ENCODE data around the gene KMT5B. TPM values are rescaled to one million over a fixed set of nuclear protein-coding genes. Genes with fewer than 3 reads are reported as not detected.
A peak's percentile ranks its signal among the peaks of the same experiment; 100 is the strongest.

Gene KMT5B
- total and polyA plus RNA-seq, 9 donors = 25.5 to 59.1 (median 50.4) TPM

DNA sequence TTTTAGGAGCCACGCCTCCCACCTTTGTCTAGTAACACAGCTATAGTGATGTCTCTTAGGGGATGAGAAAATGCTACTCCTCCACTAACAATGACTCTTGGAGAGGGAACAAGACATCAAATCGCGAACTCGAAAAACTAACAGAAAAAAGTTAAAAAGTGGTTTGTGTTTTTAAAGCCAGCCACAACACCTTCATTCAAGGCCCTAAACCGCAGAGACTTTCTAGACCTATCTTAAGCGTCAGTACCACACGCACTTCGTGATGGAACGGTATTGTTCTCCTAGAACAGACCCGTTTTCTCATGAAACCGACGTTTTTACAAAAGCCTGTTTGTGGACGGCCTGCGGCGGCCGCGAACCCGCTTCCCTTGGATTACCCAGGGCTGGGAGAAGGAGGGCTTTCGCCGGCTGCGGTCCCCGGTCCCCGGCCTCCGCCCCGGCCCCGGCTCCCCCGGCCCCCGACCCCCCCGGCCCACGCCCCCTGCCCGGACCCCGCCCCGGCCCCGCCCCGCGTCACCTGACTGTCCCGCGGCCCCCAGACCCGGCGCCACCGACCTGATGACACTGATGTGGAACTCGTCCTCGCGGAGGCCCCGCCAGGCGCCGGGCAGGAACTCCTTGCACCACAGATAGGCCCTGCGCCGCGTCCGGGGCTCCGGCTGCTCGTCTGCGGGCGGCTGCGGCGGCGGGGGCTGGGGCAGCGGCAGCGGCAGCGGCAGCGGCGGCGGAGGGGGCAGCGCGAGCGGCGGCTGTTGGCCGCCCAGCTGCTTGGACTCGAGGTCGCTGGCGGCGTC, 92.6 kb downstream of the KMT5B start:
- Histone ChIP-seq H3K9me3 (no peaks in the 10 kb centered on the region), H3K27me3 (no peaks in the 10 kb centered on the region), H3K4me3 (peak overlapping the region; percentile 66), H3K27ac (peak overlapping the region; percentile 75 to 100), H3K36me3 (no peaks in the 10 kb centered on the region), H3K4me1 (ENCODE audit: insufficient read depth) (peaks cover 11% of the 10 kb centered on the region)
- no peak for TF ChIP-seq CTCF (IDR thresholded peaks at IDR 0.05)
- TF ChIP-seq EP300 (IDR thresholded peaks at IDR 0.05) = no peak
- no peak for TF ChIP-seq POLR2A (IDR thresholded peaks at IDR 0.05)
- WGBS, 3 donors = 1 to 3% (median 2%) methylated on average over 23 to 73 of the region's 73 CpGs
- intact Hi-C loops (cut with DNase I) = loop anchor here in 1 of 4 donors (5.0 kb wide), 1 partner anchor 83 kb away; the partner anchor contains the start of gene TCIRG1
- peak; percentile 48 to 70 (median 65) for DNase-seq

DNA sequence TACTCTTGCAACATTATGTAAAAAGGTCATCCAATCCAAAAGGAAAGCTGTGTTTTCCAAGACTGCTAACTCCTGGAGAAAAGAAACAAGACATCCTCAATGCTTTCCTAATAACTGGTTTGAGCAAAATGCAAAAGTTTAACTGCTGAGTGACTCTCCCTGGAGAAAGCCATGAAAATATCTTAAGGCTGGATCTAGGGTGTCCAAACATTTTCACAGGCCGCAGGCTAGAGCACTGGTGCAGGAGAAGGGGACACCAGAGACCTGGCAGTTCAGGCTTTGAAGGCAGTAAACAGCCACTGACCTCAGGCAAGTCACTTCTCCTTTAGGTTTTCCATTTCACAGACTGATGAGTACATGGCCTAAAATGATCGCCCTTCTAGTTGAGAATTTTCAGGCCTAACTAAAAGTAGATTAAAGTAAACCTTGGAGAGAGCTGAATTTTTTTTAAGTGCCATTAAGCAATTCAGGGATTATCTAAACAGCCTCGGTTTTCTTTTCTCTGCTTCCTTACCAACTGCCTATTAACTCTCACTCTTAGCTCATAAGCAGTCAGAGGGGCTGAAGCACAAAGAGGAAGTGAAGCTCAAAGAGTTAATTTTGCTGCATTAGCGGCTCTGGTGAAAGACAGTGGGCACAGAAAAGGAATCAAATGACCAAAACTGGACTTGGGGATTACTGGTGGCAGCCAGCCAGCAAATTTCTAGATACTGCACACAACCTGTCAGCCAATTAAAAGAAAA, 94.2 kb downstream of the KMT5B start:
- Histone ChIP-seq H3K4me1 (ENCODE audit: insufficient read depth) (peaks cover 11% of the 10 kb centered on the region), H3K9me3 (no peaks in the 10 kb centered on the region), H3K27ac (peak overlapping the region in 1 of 2 donors; percentile 44), H3K27me3 (no peaks in the 10 kb centered on the region), H3K4me3 (no peak overlapping the region), H3K36me3 (no peaks in the 10 kb centered on the region)
- 32 to 42% (median 40%) methylated on average over 4 of the region's 4 CpGs for WGBS, 3 donors
- TF ChIP-seq CTCF (IDR thresholded peaks at IDR 0.05) (no peak), EP300 (IDR thresholded peaks at IDR 0.05) (no peak), POLR2A (IDR thresholded peaks at IDR 0.05) (no peak)
- intact Hi-C loops (cut with DNase I) = loop anchor here in 3 of 4 donors (5.0 to 10.0 kb wide), 3 partner anchors 74 to 86 kb away; partner anchors contain the start of gene TCIRG1 (in 1 of the 3)
- no peak for DNase-seq

- peaks cover 11% of the 10 kb centered on the region for H3K4me1 ChIP-seq (ENCODE audit: insufficient read depth)
- 66 to 78% (median 72%) methylated on average over 11 of the region's 11 CpGs for WGBS, 3 donors
- no peak for TF ChIP-seq CTCF (IDR thresholded peaks at IDR 0.05)
- TF ChIP-seq POLR2A (IDR thresholded peaks at IDR 0.05) = no peak
- no peak for TF ChIP-seq EP300 (IDR thresholded peaks at IDR 0.05)
- intact Hi-C loops (cut with DNase I) = loop anchor here in 3 of 4 donors (5.0 to 10.0 kb wide), 3 partner anchors 73 to 87 kb away; partner anchors contain the start of gene TCIRG1 (in 1 of the 3)
- H3K27me3 ChIP-seq = no peaks in the 10 kb centered on the region
- DNase-seq = no peak
- no peak overlapping the region for H3K4me3 ChIP-seq
- H3K36me3 ChIP-seq = no peaks in the 10 kb centered on the region
- H3K9me3 ChIP-seq = no peaks in the 10 kb centered on the region
- peak overlapping the region in 1 of 2 donors; percentile 44 for H3K27ac ChIP-seq
Observed at GRCh38 chr11:68117853-68118470, 95.1 kb downstream of the KMT5B start.

GRCh38 chr11:68116974-68117373, 96.1 kb downstream of the KMT5B start:
- H3K27ac ChIP-seq = no peak overlapping the region
- 24 to 43% (median 29%) methylated on average over 3 of the region's 3 CpGs for WGBS, 3 donors

More at GRCh38 chr11:68116974-68117373, 96.1 kb downstream of the KMT5B start:
- Histone ChIP-seq H3K36me3 (no peaks in the 10 kb centered on the region), H3K27me3 (no peaks in the 10 kb centered on the region), H3K4me3 (no peak overlapping the region), H3K4me1 (ENCODE audit: insufficient read depth) (peaks cover 10% of the 10 kb centered on the region), H3K9me3 (no peaks in the 10 kb centered on the region)
- no peak for DNase-seq
- intact Hi-C loops (cut with DNase I) = loop anchor here in 3 of 4 donors (5.0 to 10.0 kb wide), 3 partner anchors 72 to 88 kb away; partner anchors contain the start of gene TCIRG1 (in 1 of the 3)
- no peak for TF ChIP-seq EP300 (IDR thresholded peaks at IDR 0.05)
- no peak for TF ChIP-seq POLR2A (IDR thresholded peaks at IDR 0.05)
- no peak for TF ChIP-seq CTCF (IDR thresholded peaks at IDR 0.05)

Measured in ovary (tissue), 9 donors.